HepG2 (cell line): ENCODE measurements around the gene GALP. TPM values are rescaled to one million over a fixed set of nuclear protein-coding genes. Genes with fewer than 3 reads are reported as not detected.

Source experiments
- E2F2 ChIP-seq: sonication (generic); formaldehyde crosslinking; IDR thresholded peaks from 2 replicates; pipeline ENCODE4 v1.4.0; 2020; ENCODE audit warnings: missing genetic modification reagents, borderline replicate concordance
- FOXK2 ChIP-seq: fragments of 450-650 bp; IDR thresholded peaks from 2 replicates; pipeline ENCODE4 v1.6.1; 2016
- IKZF4 ChIP-seq: sonication (generic); formaldehyde crosslinking; IDR thresholded peaks from 2 replicates; pipeline ENCODE4 v1.5.1; 2020; ENCODE audit warnings: borderline replicate concordance, mild to moderate bottlenecking, low read depth, missing genetic modification reagents; ENCODE audit errors: not compliant biosample characterization
- MAFG ChIP-seq: sonication (generic); formaldehyde crosslinking; IDR thresholded peaks from 2 replicates; pipeline ENCODE4 v1.5.1; 2020; ENCODE audit warnings: mild to moderate bottlenecking, missing genetic modification reagents
- MEF2D ChIP-seq: sonication (generic); formaldehyde crosslinking; IDR thresholded peaks from 2 replicates; pipeline ENCODE4 v1.5.1; 2020; ENCODE audit warnings: mild to moderate bottlenecking, missing genetic modification reagents
- NCOA5 ChIP-seq: sonication (generic); formaldehyde crosslinking; IDR thresholded peaks from 2 replicates; pipeline ENCODE4 v1.4.0; 2020; ENCODE audit warnings: missing genetic modification reagents
- NFKB2 ChIP-seq: sonication (generic); formaldehyde crosslinking; IDR thresholded peaks from 2 replicates; pipeline ENCODE4 v1.4.0; 2020; ENCODE audit warnings: missing genetic modification reagents, borderline replicate concordance
- NPAS2 ChIP-seq: sonication (generic); formaldehyde crosslinking; IDR thresholded peaks from 2 replicates; pipeline ENCODE4 v1.8.0; 2022; ENCODE audit warnings: mild to moderate bottlenecking, missing genetic modification reagents, borderline replicate concordance
- NR2C2 ChIP-seq: sonication (generic); formaldehyde crosslinking; IDR thresholded peaks from 2 replicates; pipeline ENCODE4 v1.4.0; 2020; ENCODE audit warnings: missing genetic modification reagents, mild to moderate bottlenecking, moderate library complexity, borderline replicate concordance
- PAF1 ChIP-seq: IDR thresholded peaks from 2 replicates; pipeline ENCODE4 v1.6.1; 2016; ENCODE audit warnings: missing genetic modification reagents, missing compliant biosample characterization
- RERE ChIP-seq: IDR thresholded peaks from 2 replicates; pipeline ENCODE4 v1.6.1; 2016; ENCODE audit warnings: low read depth, missing genetic modification reagents, missing compliant biosample characterization
- TRIM24 ChIP-seq: sonication (generic); formaldehyde crosslinking; IDR thresholded peaks from 2 replicates; pipeline ENCODE4 v1.8.0; 2022; ENCODE audit warnings: mild to moderate bottlenecking, missing genetic modification reagents
- ZBTB8A ChIP-seq: sonication (generic); formaldehyde crosslinking; IDR thresholded peaks from 2 replicates; pipeline ENCODE4 v1.4.0; 2020; ENCODE audit warnings: mild to moderate bottlenecking, low read depth, missing genetic modification reagents, borderline replicate concordance
- ZGPAT ChIP-seq: IDR thresholded peaks from 2 replicates; pipeline ENCODE4 v1.6.1; 2016; ENCODE audit warnings: mild to moderate bottlenecking
- ZNF136 ChIP-seq: sonication (generic); formaldehyde crosslinking; IDR thresholded peaks from 2 replicates; pipeline ENCODE4 v1.8.1; 2022; ENCODE audit warnings: low read depth, mild to moderate bottlenecking, moderate library complexity, missing genetic modification reagents
- ZNF430 ChIP-seq: sonication (generic); formaldehyde crosslinking; IDR thresholded peaks from 2 replicates; pipeline ENCODE4 v1.9.0; 2021; ENCODE audit warnings: mild to moderate bottlenecking, missing genetic modification reagents
- ZNF431 ChIP-seq: sonication (generic); formaldehyde crosslinking; IDR thresholded peaks from 2 replicates; pipeline ENCODE4 v1.9.0; 2022; ENCODE audit warnings: missing genetic modification reagents, low read depth, mild to moderate bottlenecking, borderline replicate concordance
- ZNF44 ChIP-seq: sonication (generic); formaldehyde crosslinking; IDR thresholded peaks from 2 replicates; pipeline ENCODE4 v1.5.1; 2020; ENCODE audit warnings: mild to moderate bottlenecking, missing genetic modification reagents
- ZNF615 ChIP-seq: sonication (generic); formaldehyde crosslinking; IDR thresholded peaks from 2 replicates; pipeline ENCODE4 v1.5.0; 2020; ENCODE audit warnings: mild to moderate bottlenecking, missing genetic modification reagents, borderline replicate concordance
- ZNF784 ChIP-seq: sonication (generic); formaldehyde crosslinking; IDR thresholded peaks from 2 replicates; pipeline ENCODE4 v1.5.1; 2020; ENCODE audit warnings: missing genetic modification reagents, mild to moderate bottlenecking, borderline replicate concordance
- polyA plus RNA-seq, 8 experiments: library from polyadenylated mRNA; depleted of rRNA in 3 of 8; stranded (reverse) in 7 of 8; unstranded in 1 of 8; fragments of >200 nt; fragmentation: Illumina TruSeq in 4 of 8; extraction: Trizol in 4 of 8; gene quantifications; 2 replicates each; pipeline versions ENCODE4 v1.2.1 to v1.2.3, GENCODE V29; 2011 to 2016; ENCODE audit warnings: low read depth in 4 of 8, missing spikeins in 1 of 8, mixed read lengths in 1 of 8; ENCODE audit not compliant: insufficient read depth in 1 of 8
- total RNA-seq, 5 experiments: library from RNA; depleted of rRNA; stranded (reverse); fragments of >200 nt; fragmentation: Illumina TruSeq; extraction: Trizol; gene quantifications; 2 replicates each; pipeline ENCODE4 v1.2.3, GENCODE V29; 2016; ENCODE audit warnings: low read depth in 1 of 5

Gene GALP
- total and polyA plus RNA-seq, 2 of the 13 experiments (the other 11 are each of a cell fraction or from before 2014, with no cell fraction given): not detected

- TF ChIP-seq RERE (no peak; the same call in none of the 2 replicates), E2F2 (no peak), ZNF430 (peak; percentile 59; the same call in 1 of the 2 replicates), ZNF615 (CRISPR knock-in tag) (no peak), ZNF431 (CRISPR knock-in tag) (no peak), ZNF44 (CRISPR knock-in tag) (no peak), NCOA5 (CRISPR knock-in tag) (no peak), NFKB2 (CRISPR knock-in tag) (no peak), MAFG (no peak), ZGPAT (CRISPR knock-in tag) (peak; percentile 93), ZNF784 (CRISPR knock-in tag) (no peak), PAF1 (CRISPR knock-in tag) (no peak), ZBTB8A (CRISPR knock-in tag) (no peak), IKZF4 (CRISPR knock-in tag) (no peak), NPAS2 (CRISPR knock-in tag) (no peak), NR2C2 (peak; percentile 58; the same call in 1 of the 2 replicates), ZNF136 (CRISPR knock-in tag) (no peak; the same call in 1 of the 2 replicates), TRIM24 (CRISPR knock-in tag) (no peak), MEF2D (CRISPR knock-in tag) (peak; percentile 65), FOXK2 (no peak)
These were observed 33.6 kb upstream of the GALP start (continued) for GRCh38 chr19:56142087-56142787.
